ENCODE results near the gene TMEM219.

Gene TMEM219

GRCh38 chr16:29921034-29921385, 40.9 kb upstream of the TMEM219 start:
- H3K27me3 ChIP-seq (ENCODE audit: insufficient read depth, insufficient read length), result no peaks in the 10 kb centered on the region
- no peaks in the 10 kb centered on the region for H3K4me1 ChIP-seq (ENCODE audit: insufficient read depth, insufficient read length)
- H3K4me3 ChIP-seq (ENCODE audit: insufficient read length, low read depth), result no peak overlapping the region
- no peak for DNase-seq (ENCODE audit: low read depth, low spot score)
- peaks cover 44% of the 10 kb centered on the region for H3K36me3 ChIP-seq (ENCODE audit: insufficient read depth, insufficient read length, low read length)
- no peak for TF ChIP-seq YY1 (IDR thresholded peaks at IDR 0.05; ENCODE audit: insufficient read depth, insufficient read length)
- TF ChIP-seq SUZ12 (IDR thresholded peaks at IDR 0.05; ENCODE audit: extremely low read depth, insufficient read depth, insufficient read length), result no peak
- no peak for TF ChIP-seq ZNF274 (IDR thresholded peaks at IDR 0.05; ENCODE audit: low read depth, low read length)
- no peak overlapping the region for H3K9ac ChIP-seq (ENCODE audit: insufficient read length, low read depth)
- H3K9me3 ChIP-seq (ENCODE audit: insufficient read depth, low read length), result no peaks in the 10 kb centered on the region

GRCh38 chr16:29922326-29922725, 39.6 kb upstream of the TMEM219 start:
- no peak overlapping the region for H3K9ac ChIP-seq (ENCODE audit: insufficient read length, low read depth)
- no peak for TF ChIP-seq SUZ12 (IDR thresholded peaks at IDR 0.05; ENCODE audit: extremely low read depth, insufficient read depth, insufficient read length)
- no peak for TF ChIP-seq YY1 (IDR thresholded peaks at IDR 0.05; ENCODE audit: insufficient read depth, insufficient read length)
- no peak for TF ChIP-seq ZNF274 (IDR thresholded peaks at IDR 0.05; ENCODE audit: low read depth, low read length)

GRCh38 chr16:29922986-29923501, 38.8 kb upstream of the TMEM219 start:
- Histone ChIP-seq H3K4me1 (ENCODE audit: insufficient read depth, insufficient read length) (peaks cover 6% of the 10 kb centered on the region), H3K4me3 (ENCODE audit: insufficient read length, low read depth) (no peak overlapping the region), H3K9ac (ENCODE audit: insufficient read length, low read depth) (no peak overlapping the region), H3K9me3 (ENCODE audit: insufficient read depth, low read length) (no peaks in the 10 kb centered on the region), H3K27me3 (ENCODE audit: insufficient read depth, insufficient read length) (no peaks in the 10 kb centered on the region), H3K36me3 (ENCODE audit: insufficient read depth, insufficient read length, low read length) (peaks cover 31% of the 10 kb centered on the region)
- DNase-seq (ENCODE audit: low read depth, low spot score), result no peak
- no peak for TF ChIP-seq YY1 (IDR thresholded peaks at IDR 0.05; ENCODE audit: insufficient read depth, insufficient read length)
- no peak for TF ChIP-seq ZNF274 (IDR thresholded peaks at IDR 0.05; ENCODE audit: low read depth, low read length)
- TF ChIP-seq SUZ12 (IDR thresholded peaks at IDR 0.05; ENCODE audit: extremely low read depth, insufficient read depth, insufficient read length), result no peak

More at GRCh38 chr16:29922326-29922725, 39.6 kb upstream of the TMEM219 start:
- peaks cover 4% of the 10 kb centered on the region for H3K4me1 ChIP-seq (ENCODE audit: insufficient read depth, insufficient read length)
- H3K36me3 ChIP-seq (ENCODE audit: insufficient read depth, insufficient read length, low read length), result peaks cover 38% of the 10 kb centered on the region
- H3K27me3 ChIP-seq (ENCODE audit: insufficient read depth, insufficient read length), result no peaks in the 10 kb centered on the region
- no peak overlapping the region for H3K4me3 ChIP-seq (ENCODE audit: insufficient read length, low read depth)
- H3K9me3 ChIP-seq (ENCODE audit: insufficient read depth, low read length), result no peaks in the 10 kb centered on the region
- DNase-seq (ENCODE audit: low read depth, low spot score), result no peak

GRCh38 chr16:29925105-29925756, 36.6 kb upstream of the TMEM219 start:
- peaks cover 6% of the 10 kb centered on the region for H3K4me1 ChIP-seq (ENCODE audit: insufficient read depth, insufficient read length)
- H3K9ac ChIP-seq (ENCODE audit: insufficient read length, low read depth), result peak overlapping the region; percentile 92
- H3K4me3 ChIP-seq (ENCODE audit: insufficient read length, low read depth), result peak overlapping the region; percentile 89
- no peak for TF ChIP-seq YY1 (IDR thresholded peaks at IDR 0.05; ENCODE audit: insufficient read depth, insufficient read length)
- TF ChIP-seq ZNF274 (IDR thresholded peaks at IDR 0.05; ENCODE audit: low read depth, low read length), result no peak
- peaks cover 24% of the 10 kb centered on the region for H3K36me3 ChIP-seq (ENCODE audit: insufficient read depth, insufficient read length, low read length)
- H3K27me3 ChIP-seq (ENCODE audit: insufficient read depth, insufficient read length), result no peaks in the 10 kb centered on the region
- DNase-seq (ENCODE audit: low read depth, low spot score), result no peak
- H3K9me3 ChIP-seq (ENCODE audit: insufficient read depth, low read length), result no peaks in the 10 kb centered on the region

GRCh38 chr16:29925781-29926710, 35.8 kb upstream of the TMEM219 start, which contains the start of gene KCTD13:
TSS of gene KCTD13 (minus strand) at chr16:29926226. CDS start at chr16:29926033, 193 bp downstream.
- peaks cover 6% of the 10 kb centered on the region for H3K4me1 ChIP-seq (ENCODE audit: insufficient read depth, insufficient read length)
- DNase-seq (ENCODE audit: low read depth, low spot score), result peak; percentile 78
- TF ChIP-seq ZNF274 (IDR thresholded peaks at IDR 0.05; ENCODE audit: low read depth, low read length) (no peak), SUZ12 (IDR thresholded peaks at IDR 0.05; ENCODE audit: extremely low read depth, insufficient read depth, insufficient read length) (no peak), YY1 (IDR thresholded peaks at IDR 0.05; ENCODE audit: insufficient read depth, insufficient read length) (no peak)
- H3K27me3 ChIP-seq (ENCODE audit: insufficient read depth, insufficient read length), result no peaks in the 10 kb centered on the region
- peak within 1 kb of the TSS; percentile 92 for H3K9ac ChIP-seq (ENCODE audit: insufficient read length, low read depth)
- peaks cover 18% of the 10 kb centered on the region for H3K36me3 ChIP-seq (ENCODE audit: insufficient read depth, insufficient read length, low read length)
- H3K9me3 ChIP-seq (ENCODE audit: insufficient read depth, low read length), result no peaks in the 10 kb centered on the region
- H3K4me3 ChIP-seq (ENCODE audit: insufficient read length, low read depth), result peak within 1 kb of the TSS; percentile 89

GRCh38 chr16:29926711-29927052, 35.2 kb upstream of the TMEM219 start:
- DNase-seq (ENCODE audit: low read depth, low spot score), result no peak
- peak overlapping the region; percentile 88 for H3K9ac ChIP-seq (ENCODE audit: insufficient read length, low read depth)
- TF ChIP-seq YY1 (IDR thresholded peaks at IDR 0.05; ENCODE audit: insufficient read depth, insufficient read length) (no peak), ZNF274 (IDR thresholded peaks at IDR 0.05; ENCODE audit: low read depth, low read length) (no peak), SUZ12 (IDR thresholded peaks at IDR 0.05; ENCODE audit: extremely low read depth, insufficient read depth, insufficient read length) (no peak)
- H3K9me3 ChIP-seq (ENCODE audit: insufficient read depth, low read length), result no peaks in the 10 kb centered on the region
- peaks cover 6% of the 10 kb centered on the region for H3K4me1 ChIP-seq (ENCODE audit: insufficient read depth, insufficient read length)
- H3K27me3 ChIP-seq (ENCODE audit: insufficient read depth, insufficient read length), result no peaks in the 10 kb centered on the region
- H3K4me3 ChIP-seq (ENCODE audit: insufficient read length, low read depth), result peak overlapping the region; percentile 89
- peaks cover 13% of the 10 kb centered on the region for H3K36me3 ChIP-seq (ENCODE audit: insufficient read depth, insufficient read length, low read length)

Measured in NT2/D1 (cell line).